Activated CD4-positive, alpha-beta T cell treated with anti-CD3 and anti-CD28 coated beads for 48 hours (primary cell): ENCODE results near the gene NPTX1.

Source experiments
- DNase-seq: peaks from one replicate; pipeline ENCODE4 v3.0.0-alpha.2; 2020

The NPTX1 gene

DNA sequence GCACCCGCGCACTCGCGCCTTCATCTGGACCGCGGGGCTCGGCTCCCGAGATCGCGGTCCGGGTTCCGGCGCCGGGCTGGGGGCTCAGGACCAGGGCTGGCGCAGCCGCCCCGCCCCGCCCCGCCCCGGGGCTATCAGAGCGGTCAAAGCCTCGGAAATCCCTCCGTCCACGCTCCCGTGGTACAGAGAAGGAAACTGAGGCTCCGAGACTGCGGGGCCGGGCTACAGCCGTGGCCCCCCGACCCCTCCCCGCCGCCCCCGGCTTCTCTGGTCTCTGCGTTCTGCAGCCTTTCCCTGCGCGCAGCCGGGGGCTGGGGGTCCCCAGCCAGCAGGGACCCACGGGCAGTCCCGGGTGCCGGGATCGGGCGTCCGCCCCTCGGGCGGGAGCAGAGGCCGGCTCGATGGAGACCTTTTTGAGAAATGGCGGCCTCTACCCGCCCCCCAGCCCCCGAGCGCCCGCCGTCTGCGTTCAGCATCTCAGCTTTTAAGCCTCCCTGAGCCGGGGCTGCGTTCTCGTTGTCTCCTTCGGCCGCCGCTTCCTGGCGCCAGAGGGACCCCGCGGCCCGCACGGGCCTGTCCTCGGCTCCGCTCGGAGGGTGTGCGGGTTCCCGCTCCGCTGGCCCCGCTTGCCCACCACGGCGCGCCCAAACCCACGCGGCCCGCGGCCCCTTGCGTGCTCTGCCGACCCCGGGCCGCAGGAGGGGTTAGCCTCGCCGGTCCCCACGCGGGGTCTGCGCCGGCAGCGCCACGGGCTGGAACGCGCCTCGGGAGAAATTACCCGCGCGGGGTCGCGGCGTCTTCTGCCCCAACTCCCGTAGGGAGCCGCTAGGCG, 1.5 kb upstream of the NPTX1 start:
- peak; percentile 63 for DNase-seq

DNA sequence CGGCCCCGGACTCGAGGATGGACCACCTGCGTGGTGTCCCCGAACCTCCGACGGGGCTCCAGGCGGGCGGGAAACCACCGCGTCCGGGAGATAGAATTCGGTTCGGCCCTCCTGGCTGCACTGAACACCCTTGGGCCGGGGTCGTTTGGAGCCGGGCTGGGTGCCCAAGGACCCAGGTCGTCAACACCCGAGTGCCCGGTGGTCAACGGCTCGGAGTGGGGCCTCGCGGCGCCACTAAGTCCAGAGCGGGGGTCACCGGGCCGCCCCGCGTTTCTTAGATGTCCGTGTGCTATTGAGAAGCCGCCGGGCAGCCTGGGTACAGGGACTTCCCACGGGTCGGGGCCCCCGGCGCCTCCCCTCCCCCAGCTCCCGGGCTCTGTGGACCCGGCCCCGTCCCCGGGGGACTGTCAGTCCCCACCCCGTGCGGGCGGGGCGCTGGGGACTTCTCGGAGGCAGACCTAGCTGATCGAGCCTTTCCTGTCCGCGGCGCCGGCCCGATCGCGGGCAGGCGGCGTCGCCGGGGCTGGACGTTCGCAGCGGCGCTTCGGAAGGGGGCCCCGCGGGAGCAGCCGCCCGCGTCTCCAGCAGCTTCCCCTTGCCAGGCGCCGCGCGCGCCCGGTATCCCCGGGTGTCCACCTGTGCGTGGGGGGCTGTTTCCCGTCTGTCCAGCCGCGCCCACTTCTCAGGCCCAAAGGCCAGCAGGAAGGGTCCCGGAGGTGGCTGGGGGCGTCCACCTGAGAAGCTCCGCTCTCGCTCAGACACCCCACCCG, 655 bp upstream of the NPTX1 start:
- no peak for DNase-seq

DNA sequence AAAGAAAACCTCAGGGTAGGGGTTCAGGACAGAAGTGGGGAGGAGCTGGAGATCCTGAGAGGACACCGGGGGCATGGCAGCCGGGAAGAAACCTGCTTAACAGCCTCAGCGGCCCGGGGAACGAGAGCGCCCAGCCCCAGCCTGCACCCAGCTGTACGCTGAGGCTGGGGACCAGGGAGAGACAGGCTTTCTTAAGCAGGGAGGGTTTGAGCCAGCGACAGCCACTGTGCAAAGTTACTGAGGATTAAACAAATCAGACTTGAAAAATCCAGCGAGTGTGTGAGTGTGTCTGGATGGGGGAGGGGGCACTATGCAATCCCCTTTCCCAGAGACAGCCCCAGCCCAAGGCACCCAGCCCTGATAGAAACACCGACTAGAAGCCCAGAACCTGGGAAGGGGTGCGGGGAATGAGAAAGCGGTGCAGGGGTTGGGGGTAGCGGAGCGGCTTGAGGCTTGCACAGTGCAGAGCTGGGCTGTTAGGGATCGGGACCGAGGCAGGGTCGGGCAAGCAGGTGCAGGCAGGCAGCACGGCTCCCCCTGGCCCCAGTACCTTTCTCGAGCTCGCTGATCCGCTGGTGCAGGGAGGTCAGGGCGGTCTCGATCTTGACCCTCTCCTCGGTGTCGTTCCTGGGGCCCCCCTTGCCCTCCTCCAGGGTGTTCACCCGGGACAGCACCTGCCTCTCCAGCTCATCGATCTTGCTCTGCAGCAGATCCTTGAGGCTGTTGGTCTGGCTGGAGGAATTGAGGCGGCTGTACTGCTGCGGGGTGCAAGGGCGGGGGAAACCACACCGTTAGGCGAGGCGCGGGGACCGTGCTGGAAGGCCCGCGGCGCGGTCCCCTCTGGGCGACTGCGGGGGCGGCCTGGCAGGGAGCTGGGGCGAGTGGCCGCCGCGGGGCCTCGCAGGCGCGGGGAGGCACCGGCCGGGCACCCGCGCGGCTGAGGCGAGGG, 1.2 kb downstream of the NPTX1 start:
- peak; percentile 32 for DNase-seq

DNA sequence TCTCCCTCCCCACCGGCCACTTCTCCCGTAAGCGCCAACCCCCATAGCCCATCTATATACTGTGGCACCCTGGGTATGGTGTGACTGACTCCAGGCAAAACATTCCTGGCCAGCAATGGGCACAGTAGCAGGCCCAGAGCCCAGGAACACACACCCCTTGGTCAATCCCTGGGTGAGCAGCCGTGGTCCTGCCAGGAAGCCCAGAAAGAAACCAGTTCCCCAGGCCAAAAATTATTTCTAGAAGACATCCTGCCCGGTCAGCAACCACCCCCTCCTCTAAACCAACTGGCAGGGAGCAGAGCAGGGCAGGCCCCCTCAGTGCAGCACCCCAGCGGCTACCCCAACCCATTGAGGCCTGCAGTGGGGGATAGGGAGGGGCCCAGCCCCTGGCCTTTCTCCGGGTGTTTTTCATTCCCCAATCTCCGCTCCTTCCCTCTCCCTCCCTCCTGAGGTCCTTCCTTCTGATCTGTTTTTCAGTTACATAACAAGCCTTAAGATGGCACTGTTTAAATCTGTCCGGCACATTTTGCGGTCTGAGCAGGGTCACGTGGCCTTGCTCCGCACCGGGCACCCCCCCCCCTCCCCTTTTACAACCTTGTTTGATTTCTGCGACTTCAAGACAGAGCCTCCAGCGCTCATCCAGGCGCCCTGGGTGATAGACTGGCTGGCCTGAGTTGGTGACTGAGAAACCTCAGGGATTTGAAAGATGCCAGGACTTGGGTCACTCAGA, 2.0 kb downstream of the NPTX1 start:
- DNase-seq: peak; percentile 25

DNA sequence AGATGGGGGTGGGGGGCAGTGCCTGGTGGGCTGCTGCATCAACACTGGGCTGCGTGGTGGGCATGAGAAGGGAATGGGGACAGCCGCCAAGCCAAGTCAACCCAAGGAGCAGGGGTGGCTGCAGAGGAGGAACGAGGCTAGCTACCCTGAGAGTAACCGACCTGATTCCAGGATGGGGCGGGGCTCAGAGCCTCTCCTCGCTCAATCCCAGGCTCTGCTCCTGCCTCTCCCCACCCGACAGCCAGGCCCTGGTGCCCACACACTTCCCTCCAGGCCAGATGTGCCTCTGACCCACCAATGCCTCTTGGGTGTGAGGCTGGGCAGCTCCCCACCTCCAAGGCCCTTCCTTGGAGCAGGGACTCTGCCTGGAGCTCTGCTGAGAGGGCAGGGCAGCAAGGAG, 2.7 kb downstream of the NPTX1 start:
- DNase-seq: no peak

DNA sequence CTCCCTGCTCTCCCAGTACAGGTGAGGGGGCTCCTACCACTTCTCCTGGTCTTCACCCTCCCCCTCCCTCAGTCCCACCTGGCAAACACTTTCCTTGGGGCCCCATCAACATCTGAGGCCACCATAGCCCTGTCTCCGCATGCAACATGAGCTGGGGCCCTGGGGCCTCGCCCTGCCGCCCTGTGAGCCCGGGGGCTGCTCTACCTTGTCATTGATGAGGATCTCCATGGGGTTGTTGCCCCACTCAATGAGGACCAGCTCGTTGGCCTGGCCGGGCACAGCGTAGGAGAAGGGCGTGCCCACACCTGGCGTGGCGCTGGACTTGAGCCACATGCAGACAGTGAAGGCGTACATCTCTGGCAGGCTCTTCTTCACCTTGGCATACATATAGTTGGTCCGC, 3.4 kb downstream of the NPTX1 start:
- DNase-seq: no peak

DNA sequence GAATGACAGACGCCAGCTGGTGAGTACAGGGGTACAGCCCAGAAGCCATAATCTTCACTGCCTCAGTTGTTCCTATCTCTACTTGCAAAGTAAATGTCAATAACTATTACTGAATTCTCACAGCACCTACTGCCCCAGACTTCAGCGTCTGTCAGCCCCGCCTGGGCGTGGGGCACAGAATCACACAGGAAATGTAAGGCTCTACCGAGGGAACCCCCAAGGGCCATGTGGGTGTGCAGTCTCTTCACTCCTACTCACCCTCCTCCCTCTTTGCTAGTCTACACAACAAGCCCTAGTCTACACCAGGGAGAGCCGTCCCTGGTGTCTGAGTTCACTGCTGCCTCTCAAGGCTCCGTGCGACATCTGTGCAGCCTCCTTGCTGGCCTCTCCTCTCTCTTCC, 4.5 kb downstream of the NPTX1 start:
- no peak for DNase-seq

DNA sequence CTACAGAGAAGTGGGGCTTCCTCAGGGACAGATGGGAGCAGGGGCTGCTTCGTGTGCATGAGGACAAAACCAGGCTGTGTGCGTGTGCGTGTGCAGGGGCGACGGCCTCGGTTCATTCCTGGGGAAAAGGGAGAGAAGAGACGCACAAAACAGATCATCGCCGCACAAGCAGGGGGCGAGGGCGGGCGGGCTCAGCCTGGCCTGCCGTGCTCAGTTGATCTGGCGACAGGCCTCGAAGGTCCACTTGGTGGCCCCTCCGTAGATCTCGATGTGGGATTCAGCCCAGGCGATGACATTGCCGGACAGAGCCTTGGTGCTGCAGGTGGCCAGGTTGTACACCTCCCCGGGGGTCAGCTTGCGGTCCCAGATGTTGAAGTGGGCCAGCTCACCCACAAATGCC, 5.8 kb downstream of the NPTX1 start:
- no peak for DNase-seq

DNA sequence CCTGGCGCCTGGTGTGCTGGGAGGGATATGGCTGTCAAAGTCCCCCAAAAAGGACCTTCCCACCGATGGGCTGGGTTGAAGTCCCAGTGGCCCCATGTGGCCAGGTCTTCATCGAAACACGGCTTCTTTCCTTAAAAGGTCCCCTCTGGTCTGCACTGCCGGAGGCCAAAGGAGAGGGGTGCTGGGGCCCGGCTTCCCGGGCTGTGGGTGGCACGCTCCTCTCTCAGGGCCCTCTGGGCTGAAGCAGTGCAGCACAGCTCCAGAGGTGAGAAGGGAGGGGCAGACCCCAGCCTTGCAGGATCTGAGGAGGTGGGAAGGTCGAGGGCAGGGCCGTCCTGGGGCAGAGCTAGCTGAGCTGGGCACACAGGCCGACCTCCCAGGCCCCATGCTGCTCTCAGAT, 6.7 kb downstream of the NPTX1 start:
- no peak for DNase-seq

DNA sequence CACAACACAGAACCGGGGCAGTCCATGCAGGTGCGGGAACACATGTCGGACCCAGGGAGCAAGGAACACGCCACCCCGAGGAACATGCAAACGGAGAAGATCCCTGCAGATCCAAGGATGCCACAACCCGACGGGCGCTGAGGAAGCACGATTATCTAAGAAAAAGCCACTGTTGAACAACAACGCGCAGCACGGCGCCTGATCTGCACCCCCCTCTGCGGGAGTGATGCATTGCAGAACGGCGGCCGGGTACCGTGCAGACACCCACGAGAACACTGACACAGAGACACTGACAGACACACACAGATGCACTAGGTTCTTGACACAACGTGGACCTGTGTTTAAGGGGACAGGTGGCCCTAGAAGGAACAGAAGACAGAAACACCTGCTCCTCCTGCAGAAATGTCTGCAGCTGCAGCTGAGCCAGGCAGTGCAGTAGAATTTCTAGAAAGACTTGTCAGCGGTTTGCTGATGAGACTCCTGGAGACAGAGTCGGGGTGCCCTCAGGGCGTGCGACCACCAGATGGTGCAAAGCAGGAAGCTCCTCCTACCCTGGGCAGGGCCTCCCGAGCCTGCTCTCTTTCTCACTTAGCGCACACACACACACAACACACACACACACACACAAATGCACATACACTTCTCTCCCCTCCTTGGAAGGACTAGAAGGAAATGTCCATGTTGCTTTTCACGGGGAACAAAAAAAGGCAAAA, 7.5 kb downstream of the NPTX1 start:
- no peak for DNase-seq

DNA sequence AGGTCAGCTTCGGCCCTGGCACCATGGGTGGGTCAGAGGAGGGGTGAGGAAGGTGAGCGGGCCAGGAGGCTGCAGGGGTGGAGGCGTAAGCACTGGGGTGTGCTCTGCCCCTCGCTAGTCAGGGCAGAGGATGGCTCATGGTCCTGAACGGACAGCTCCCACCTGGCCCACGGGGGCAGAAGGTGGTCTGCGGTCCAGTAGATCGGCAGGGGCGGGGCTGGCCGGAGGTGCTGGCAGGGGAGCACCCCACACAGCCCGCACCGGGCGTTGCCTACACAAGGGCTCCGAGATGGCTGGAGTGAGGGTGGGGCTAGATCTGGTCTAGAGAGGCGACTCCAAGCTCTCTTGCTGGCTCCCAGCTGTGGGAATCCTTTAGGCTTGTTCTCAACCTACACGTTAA, 8.2 kb downstream of the NPTX1 start:
- no peak for DNase-seq

DNA sequence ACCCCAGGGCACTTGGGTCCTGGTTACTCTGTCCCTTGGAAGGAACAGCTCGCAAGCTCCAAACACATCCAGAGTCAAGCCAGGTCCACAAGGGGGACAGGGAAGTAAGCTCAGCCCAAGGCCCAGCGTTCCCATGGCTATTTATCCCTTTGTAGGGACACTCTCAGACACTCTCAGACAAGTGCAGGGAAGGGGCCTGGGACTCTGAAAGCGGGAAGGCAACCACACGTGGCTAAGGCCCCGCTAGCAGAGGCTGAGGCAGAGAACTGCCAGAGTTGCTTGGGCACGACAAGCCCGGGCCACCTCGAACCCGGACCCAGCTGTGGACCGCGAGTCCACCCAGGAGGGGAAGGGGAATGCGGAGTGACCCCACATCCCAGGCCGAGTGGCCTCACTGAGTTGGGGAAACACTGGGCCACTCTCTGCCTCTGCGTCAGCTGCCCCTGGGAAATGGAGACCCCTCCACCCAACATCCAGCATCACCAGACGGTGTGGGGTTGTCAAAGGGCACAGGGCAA, 10.2 kb downstream of the NPTX1 start:
- no peak for DNase-seq

DNA sequence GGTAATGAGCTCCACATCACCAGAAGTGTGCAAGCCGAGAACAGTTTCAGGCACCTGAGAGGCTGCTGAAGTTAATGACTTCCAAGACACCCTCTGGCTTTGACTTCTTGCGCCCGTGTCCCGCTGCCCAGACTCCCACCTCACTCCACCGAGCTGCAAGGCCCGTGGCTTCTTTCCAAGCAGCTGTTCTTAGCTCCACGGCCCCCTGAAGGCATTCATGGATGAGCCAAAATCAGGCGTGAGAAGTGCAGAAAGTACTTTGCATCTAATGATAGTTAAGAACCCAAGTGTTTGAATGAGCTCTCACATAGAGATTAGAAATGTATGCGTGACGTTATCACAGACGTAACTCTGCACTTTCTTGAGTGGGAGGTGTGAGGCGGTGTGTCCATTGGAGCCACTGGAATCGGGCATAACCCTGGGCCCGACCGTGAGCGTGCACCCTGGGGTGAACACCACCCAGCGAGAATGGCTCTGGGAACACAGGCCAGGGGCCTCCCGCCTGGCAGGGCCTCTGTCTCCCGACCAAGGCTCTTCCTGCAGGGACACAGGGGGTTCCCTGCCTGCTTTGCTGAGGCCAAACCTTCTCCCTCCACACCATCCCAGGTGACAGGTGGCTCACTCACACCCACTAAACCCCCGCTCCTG, 11.0 kb downstream of the NPTX1 start:
- no peak for DNase-seq

DNA sequence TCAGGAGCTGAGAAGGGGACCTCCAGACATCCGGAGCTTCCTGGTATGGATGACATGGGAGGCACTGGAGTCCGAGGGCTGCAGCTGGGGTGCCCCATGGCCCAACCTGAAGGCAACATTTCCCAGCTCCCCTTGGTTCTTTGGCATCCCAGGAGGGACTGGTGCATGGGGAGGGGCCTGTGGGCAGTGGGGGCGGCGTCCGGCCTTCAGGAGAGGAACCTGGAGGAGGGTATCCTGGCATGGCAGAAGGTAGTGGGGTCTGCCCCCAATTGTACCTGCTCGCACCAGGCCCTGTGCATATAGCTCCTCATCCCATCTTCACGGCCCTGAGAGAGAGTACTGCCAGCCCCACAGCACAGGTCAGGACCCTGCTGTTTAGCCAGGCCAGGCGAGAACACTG, 11.9 kb downstream of the NPTX1 start:
- no peak for DNase-seq

DNA sequence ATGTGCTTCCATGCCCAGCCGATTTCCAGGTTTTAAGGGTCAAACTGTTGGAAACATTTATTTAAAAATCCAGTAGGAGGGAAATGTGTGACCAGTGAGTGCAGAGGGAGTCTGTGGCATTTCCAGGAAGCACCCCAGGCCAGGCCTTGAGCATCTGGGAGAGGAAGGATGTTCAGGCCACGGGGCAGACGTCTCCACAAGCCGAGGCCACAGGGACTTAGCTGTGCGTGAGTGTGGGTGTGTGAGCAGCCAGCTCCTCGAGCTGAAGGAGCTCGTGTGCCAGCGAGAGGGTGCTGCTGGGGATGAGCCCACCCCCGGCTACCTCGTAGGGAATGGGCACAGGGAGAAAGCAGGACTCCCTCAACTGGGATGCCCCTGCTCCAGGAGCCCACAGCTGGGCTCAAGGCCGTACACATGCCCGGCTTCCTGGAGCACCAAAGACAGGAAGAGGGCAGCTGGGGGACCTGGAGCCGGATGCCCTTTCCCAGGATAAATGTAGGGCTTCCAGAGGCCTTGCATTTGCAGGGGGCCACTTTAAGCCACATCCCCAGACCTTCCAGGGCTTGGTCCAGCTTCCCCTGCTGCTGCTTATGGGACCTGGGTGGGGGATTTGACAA, 12.5 kb downstream of the NPTX1 start:
- DNase-seq: no peak

DNA sequence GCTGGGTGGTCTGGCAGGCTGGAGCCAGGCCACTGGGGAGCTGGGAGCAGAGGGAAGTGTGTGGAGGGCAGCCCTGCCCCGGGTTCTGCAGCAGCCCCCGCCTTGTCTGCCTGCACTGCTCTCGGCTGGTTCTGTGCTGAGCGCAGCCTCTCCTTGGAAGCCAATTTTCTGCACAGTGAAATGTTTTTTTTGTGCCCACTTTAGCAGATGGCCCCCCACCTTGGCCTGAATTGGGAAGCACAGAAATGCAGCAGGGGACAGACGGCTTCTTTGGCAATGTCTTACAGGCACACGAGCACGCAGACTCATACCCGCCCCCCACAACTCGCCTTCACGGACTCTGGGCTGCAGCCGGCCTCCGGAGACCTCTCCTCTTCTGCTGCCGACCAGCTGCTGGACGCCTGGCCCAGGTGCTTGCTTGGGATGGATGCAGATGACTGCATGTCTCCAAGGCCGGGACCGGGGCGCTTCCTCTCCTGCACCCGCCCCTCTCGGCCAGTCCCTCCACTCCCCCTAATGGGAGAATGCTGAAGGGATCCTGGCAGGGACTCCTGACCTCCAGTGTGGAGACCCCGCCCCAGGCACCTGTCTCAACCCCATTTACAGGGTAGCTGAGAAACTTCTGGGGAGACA, 14.8 kb downstream of the NPTX1 start:
- no peak for DNase-seq

DNA sequence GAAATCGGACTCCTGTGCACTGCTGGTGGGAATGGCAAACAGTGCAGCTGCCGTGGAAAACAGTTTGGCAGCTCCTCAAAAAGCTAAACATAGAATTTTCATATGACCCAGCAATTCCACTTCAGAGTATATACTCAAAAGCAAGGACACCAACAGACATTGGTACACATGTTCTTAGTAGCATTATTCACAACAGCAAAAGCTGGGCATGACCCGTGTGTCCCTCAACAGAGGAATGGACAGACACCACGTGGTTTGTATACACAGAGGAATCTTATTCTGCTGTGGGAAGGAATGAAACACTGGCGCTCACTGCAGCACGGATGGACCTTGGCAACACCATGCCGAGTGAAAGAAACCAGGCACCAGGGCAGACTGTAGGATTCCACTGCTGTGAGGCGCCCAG, 16.0 kb downstream of the NPTX1 start:
- DNase-seq: no peak

DNA sequence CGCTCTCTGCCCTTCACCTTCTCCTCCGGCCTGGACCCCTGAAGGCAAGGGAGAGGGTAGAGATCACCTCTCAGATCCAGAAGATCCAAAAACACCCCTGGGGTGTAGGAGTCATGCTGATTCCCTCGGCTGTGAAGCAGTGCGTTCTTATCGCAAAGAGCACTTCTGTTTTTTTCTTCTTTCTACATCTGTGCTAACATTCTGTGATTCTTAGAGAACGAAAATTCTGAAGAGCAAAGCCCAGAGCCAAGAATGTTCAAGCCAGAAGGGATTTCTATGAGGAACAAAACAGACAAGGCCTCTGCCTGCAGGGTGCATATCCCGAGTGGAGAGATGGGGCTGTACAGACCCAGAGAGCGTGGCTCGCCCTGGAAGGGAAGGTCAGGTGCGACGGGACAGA, 17.2 kb downstream of the NPTX1 start:
- no peak for DNase-seq

DNA sequence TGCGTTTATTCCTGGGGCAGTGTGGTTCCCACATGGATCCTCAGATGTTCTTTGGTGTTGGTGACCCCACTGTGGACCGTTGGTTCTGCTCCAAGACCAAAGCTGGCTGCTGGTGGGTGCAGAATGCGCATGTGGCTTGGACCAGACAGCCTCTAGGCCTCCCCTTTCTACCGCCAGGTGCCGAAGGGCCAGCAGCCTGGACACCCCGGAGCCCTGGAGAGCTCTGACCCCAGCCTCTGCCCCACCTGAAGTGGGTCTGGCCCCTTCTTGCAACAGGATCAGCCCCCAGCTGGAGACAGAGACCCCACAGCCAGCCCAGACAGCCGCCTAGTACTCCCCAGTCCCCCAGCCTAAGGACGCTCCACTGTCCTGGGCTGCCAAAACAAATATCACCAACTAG, 18.4 kb downstream of the NPTX1 start:
- no peak for DNase-seq

DNA sequence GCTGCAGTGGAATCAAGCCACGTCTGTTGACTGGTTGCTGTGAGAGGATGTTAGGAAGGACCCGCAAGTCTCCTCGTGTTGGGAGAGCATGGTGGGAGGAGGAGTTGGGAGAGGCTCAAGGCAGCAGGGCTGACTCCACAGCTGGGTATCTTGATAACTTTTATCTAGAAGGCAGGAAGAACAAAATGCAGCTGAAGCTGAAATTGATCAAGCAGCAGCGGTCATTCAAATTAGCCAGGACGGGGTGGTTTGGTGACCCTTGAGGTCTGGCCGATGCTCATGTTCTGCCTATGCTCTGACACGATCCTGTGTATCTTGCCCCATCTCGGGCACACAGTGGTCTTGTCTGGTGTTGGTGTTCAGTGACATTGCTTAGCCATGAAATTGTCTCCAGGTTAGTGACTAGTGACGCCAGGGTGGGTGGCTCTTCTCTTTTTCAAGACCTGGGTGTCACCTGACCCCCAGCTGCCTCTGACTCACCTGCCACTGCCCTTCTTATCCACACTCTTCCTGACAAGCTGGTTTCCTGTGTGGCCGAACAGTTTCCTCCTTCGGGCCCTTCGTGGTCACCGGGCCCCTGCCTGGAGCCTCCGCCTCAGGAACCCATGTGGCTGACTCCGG, 19.1 kb downstream of the NPTX1 start:
- no peak for DNase-seq
